ENCODE results near the gene TRPV3.

- TF ChIP-seq USF2 (CRISPR knock-in tag; IDR thresholded peaks at IDR 0.05) (no peak), CREB3 (tag; conservative IDR thresholded peaks at IDR 0.05; ENCODE audit: low read depth) (no peak), ELF1 (tag; IDR thresholded peaks at IDR 0.05) (no peak), SREBF2 (CRISPR knock-in tag; IDR thresholded peaks at IDR 0.05) (no peak), CCAR2 (IDR thresholded peaks at IDR 0.05; ENCODE audit: low read depth, low read length) (no peak), CTCF (IDR thresholded peaks at IDR 0.05 in 2 of 3, conservative IDR thresholded peaks at IDR 0.05 in 1 of 3; ENCODE audit: insufficient read depth in 2 of 3, low read depth in 1 of 3, low read length in 3 of 3) (no peak), SP1 (CRISPR knock-in tag; IDR thresholded peaks at IDR 0.05) (no peak), ZNF444 (CRISPR knock-in tag; IDR thresholded peaks at IDR 0.05) (no peak), SETDB1 (IDR thresholded peaks at IDR 0.05; ENCODE audit: low read length) (no peak), NCOR1 (IDR thresholded peaks at IDR 0.05) (no peak), BRF2 (IDR thresholded peaks at IDR 0.05; ENCODE audit: borderline replicate concordance, insufficient read depth, insufficient read length) (no peak), CREB1 (IDR thresholded peaks at IDR 0.05) (no peak), CREB1 (CRISPR knock-in tag; IDR thresholded peaks at IDR 0.05) (no peak)
- TF ChIP-seq, protein P1, sequence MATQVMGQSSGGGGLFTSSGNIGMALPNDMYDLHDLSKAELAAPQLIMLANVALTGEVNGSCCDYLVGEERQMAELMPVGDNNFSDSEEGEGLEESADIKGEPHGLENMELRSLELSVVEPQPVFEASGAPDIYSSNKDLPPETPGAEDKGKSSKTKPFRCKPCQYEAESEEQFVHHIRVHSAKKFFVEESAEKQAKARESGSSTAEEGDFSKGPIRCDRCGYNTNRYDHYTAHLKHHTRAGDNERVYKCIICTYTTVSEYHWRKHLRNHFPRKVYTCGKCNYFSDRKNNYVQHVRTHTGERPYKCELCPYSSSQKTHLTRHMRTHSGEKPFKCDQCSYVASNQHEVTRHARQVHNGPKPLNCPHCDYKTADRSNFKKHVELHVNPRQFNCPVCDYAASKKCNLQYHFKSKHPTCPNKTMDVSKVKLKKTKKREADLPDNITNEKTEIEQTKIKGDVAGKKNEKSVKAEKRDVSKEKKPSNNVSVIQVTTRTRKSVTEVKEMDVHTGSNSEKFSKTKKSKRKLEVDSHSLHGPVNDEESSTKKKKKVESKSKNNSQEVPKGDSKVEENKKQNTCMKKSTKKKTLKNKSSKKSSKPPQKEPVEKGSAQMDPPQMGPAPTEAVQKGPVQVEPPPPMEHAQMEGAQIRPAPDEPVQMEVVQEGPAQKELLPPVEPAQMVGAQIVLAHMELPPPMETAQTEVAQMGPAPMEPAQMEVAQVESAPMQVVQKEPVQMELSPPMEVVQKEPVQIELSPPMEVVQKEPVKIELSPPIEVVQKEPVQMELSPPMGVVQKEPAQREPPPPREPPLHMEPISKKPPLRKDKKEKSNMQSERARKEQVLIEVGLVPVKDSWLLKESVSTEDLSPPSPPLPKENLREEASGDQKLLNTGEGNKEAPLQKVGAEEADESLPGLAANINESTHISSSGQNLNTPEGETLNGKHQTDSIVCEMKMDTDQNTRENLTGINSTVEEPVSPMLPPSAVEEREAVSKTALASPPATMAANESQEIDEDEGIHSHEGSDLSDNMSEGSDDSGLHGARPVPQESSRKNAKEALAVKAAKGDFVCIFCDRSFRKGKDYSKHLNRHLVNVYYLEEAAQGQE (IDR thresholded peaks at IDR 0.05; ENCODE audit: borderline replicate concordance) = no peak
- TF ChIP-seq, protein P1 (CRISPR knock-in tag; IDR thresholded peaks at IDR 0.05; ENCODE audit: low read depth) = no peak
Measured at GRCh38 chr17:3590231-3590630, 32.6 kb upstream of the TRPV3 start.
